GM12872 (cell line): ENCODE measurements around the gene PRDM16.

ENCODE experiments used
- CTCF ChIP-seq: IDR thresholded peaks from 3 replicates; pipeline ENCODE4 v1.5.1; 2011; ENCODE audit warnings: low read depth, mild to moderate bottlenecking, low read length, moderate library complexity; ENCODE audit not compliant: insufficient read depth

PRDM16 gene

DNA sequence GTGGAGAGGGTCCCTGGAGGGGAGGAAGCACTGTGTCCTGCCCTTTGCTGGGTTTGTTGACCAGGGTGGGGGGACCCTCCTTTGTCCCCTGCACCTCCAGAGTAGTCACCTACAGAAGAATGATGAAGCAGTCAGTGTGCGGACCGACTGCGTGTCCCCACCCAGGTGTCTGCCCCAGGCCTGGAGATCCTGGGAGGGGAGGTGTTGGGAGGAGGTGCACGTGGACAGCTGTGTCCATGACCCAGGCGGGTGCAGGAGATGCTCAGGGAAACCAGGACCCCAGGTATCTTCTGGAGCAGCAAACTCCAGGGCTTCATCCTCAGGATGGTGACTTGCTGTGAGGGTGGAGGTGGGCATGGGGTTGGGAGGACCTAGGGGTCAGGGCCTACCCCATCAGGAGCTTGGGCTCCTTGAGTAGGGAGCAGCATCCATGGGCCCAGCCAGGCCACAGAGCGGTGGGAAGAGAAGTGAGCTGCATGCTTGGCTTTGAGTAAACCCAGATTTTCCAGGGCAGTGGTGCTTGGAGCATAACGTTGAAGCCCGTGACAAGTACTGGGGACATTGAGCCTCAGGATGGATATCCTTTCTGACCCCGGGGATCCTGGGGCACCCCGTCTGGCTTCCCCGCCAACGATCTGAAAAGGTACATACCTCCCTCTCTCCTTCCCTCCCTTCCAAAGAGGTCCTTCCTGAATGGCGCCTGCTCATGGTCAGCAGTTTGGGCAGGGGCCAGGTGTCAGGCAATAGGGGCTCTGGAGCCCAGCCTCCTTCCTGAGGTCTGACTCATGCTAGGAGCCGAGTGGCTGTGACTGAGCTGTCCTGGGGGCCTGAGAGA lies 34.1 kb upstream of the PRDM16 start:
- no peak for TF ChIP-seq CTCF

- TF ChIP-seq CTCF, result no peak
Observed at GRCh38 chr1:3035563-3036446, 33.2 kb upstream of the PRDM16 start.

DNA sequence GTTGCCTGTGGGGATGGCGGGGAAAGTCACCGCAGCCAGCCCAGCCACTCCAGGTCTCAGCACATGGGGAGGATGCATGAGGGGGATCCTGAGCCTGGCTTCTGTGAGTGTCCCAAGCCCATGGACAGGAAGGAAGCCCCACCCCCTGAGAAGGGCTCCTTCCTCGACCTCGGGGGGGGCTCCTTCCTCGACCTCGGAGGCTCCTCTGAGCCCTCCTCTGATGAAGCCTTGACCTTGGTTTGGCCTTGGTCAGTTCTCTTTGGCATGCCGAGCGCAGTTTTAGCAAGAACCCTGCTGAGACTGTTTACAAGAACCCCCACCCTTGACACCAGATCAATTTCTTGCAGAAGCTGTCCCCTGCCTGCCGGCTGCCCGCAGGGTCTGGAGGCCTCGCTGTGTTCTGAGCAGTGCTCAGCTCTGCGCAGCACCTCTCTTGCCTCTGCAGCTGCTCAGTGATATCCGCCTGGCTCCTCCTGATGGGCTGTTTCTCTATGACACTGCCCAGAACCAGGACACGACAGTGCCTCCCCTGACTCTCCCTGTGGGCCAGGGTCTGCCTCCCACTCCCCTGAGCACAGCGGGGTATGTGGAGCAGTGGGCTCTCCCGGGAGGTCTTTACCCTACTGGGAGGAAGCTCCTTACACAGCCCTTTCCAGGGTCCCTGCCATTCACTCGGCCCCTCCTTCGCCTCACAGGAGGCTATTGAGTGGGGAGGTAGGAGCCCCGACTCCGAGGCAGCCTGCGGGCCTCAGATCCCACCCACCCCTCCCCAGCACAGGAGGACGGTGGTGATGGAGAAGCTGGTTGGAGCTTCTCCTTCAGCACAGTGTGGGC lies 32.3 kb upstream of the PRDM16 start:
- no peak for TF ChIP-seq CTCF

DNA sequence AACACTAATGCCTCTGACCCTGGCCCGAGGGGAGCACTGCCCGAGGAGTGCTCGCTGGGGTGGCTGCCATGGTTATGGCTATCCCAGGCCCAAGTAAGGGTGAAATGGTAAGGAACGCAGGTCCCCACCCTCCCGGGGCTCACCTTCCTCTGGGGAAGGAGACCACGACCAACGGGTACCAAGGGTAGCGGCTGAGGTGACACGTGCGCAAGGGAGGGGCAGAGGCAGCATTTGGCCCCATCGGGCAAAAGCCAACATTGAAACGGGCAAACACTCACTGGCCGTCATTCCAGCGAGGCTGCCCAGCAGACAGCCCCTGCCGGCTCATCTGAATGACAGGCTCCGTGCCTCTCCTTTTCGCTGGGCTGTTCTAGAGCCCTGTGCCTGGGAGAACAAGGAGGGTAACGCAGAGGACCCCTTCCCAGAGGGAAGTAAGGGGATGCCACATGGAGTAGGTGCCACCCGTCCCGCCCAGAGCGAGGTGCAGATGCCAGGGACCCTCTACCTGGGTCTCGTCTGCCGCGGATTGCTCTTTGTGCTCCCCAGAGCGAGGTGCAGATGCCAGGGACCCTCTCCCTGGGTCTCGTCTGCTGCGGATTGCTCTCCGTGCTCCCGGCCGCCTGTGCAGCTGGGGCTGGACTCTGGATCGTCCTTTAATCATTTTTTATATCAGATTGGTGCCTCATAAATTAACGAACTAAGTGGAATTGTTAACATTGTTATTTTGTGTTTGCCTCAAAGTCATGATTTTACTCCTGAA lies 31.5 kb upstream of the PRDM16 start:
- no peak for TF ChIP-seq CTCF

- no peak for TF ChIP-seq CTCF
Observed at GRCh38 chr1:3038113-3038551, 30.9 kb upstream of the PRDM16 start.

DNA sequence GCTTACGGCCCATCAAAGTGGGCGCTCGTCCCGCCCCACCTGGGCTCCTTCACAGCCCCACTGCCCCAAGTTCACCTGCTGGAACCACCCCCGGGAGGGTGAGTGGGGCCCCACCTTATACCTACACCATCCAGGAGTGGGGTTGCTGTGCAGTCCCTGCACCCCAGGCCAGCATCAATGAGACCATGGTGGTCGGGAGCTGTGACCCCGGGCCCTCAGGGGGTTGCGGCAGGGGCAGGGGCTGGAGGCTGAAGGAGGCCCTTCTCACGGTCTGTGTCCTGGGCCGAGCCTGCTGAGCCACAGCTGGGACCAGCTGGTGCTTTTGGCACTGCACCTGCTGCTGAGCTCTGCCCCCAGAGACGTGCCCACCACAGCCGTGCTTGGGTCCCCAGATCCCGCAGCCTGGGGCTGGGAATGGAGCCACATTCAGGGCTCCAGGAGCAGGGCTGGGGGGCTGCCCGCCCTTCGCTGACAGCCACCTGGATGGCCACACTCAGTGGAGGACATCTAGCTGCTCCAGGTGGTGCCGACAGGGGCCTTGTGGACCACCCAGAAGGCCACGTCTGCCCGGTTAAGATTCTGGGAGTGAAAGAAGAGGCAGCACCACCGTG lies 30.3 kb upstream of the PRDM16 start:
- no peak for TF ChIP-seq CTCF
